ENCODE data around the gene ADGRF1.
"Not testable (repeated sequence)": the region's sequence is repeated elsewhere in the genome, so short reads cannot be mapped to it uniquely, and the experiment has no call there.

The ADGRF1 gene

DNA sequence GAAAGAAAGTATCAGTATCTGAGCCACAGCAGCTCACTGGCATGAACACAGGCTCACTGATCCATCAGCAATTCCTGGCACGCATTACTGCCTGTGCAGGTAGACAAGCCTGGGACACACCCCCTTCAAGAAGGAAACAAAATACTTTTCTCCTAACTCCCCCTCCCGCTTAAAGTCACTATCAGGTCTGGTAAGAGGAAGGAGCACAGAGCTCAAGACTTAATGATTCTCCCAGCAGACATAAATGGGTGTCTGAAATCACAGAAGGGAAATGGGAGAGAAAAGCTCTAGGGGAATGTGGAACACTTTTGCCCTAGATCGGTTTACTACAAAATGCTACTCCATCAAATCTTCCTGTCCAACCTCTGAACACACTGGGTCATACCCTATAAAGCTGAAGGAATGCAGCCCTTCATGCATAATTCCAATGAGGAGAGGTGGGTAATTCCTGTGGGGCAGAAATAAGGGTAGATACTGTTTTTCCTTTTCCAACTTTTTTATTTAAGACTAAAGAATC is at the start of gene ADGRF1:
Gene ADGRF1 (minus strand): TSS at position 58 of the 517 bp plus-strand sequence. CDS start 13,271 bp downstream, outside the sequence.
- DNase-seq: no peak

DNA sequence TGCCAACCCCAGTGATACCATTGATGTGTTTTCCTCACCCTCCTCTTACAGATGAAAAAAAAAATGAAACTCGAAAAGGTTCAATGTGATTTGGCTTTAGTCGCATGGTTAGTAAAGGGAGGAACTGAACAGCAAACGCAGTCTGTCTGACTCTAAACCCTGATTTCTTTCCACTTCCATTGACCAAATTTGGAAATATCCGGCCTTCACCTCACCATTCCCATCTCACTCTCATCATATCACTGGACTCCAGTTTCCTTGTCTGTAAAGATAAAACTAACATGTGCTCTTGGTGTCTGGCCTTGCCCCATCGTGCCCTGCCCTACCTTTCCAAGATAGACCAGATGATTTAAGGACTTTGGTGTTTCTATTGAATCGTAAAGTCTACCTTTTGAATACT is 48.7 kb upstream of the ADGRF1 start:
- no peak for DNase-seq

DNA sequence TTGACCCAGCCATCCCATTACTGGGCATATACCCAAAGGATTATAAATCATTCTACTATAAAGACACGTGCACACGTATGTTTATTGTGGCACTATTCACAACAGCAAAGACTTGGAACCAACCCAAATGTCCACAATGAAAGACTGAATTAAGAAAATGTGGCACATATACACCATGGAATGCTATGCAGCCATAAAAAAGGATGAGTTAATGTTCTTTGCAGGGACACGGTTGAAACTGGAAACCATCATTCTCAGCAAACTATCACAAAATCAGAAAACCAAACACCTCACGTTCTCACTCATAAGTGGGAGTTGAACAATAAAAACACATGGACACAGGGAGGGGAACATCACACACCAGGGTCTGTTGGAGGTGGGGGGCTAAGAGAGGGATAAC is 47.3 kb upstream of the ADGRF1 start:
- DNase-seq: not testable (repeated sequence)

DNA sequence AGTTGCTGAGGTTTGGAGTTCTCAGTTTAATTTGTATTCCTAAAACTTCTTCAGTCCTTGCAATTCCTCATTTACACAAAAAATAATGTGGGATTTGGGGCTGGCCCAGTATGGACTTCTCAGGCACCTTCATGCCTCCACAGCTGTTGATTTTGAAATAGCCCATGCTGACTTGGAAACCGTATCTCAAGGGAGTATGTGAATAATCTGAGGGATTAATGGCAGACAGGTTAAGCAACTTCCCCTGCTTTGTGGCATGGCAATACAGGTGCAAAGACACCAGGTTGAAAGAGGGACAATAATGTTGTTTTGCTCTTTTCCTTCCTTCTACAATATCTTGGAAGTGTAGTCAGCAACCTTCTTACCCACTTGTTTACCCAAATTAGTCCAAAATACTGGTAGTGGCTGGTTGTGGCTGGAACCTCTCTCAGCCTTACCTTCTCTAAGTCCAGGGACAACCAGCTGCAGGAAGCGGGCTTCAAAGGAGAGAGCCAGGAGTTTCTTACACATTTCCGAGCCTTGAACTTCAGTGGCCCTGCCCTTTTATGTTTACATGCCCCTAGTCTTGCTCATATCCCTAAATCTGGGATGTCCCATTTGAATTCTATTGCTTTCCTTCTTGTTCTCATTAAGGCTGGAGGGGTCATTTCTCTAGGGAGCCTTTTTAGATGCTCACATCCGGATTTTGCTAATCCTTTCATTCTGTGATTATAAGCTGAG is 44.1 kb upstream of the ADGRF1 start:
- DNase-seq: no peak

DNA sequence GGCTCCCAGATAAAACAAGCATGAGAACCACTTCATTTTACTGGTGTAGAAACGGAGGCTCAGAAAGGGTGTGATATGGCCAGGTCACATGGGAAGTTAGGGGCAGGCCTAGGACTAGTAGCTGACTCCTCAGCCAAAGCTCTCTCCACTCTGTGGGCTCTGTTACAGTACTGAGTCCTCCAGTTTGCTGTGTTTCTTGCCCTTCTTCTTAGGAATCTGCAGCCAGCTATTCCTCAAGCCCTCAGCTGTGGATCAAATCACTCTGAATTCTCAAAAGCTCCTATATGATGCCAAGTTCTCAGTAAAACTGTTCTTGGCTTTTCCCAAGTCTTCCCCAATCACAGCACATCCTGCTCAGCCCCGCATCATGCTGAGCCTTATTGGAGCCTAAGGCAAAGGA is 42.5 kb upstream of the ADGRF1 start:
- DNase-seq: no peak

DNA sequence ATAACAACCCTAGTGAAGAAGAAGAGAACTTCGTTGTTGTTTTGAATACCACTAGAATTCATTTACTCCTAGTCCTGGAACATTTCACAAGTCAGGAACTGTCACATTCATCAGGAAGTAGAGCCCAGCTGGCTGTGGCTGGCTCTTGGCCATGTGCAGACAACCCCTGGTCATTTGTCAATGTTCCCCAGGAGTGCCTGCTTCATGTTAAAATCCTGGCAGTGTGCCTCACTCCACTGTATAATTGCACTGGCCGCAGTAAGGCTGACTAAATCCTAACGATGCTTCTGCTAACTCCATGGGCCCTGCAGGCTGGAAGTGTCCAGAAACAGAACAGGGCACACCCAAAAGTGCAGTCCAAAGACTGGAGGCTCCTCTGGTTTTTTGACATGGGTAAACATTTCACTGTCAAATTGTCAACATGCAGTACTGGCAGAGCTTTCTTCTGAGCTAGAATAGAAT is 41.5 kb upstream of the ADGRF1 start:
- DNase-seq: no peak

DNA sequence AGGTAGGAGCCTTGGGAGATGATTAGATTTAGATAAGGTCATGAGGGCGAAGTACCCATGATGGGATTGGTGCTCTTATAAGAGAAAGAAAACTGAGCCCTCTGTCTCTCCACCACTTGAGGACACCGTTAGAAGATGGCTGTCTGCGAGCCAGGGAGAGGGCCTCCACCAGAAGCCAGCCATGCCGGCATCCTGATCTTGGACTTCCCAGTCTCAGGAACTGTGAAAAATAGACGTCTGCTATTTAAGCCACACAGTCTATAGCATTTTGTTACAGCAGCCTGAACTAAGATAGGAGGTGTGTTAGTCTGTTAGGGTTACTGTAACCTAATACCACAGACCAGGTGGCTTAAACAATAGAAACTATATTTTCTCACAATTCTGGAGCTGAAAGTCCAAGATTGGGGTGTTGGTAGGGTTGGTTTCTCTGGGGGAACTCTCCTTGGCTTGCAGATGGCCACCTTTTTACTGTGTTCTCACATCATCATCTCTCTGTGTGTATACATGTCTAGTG is 38.0 kb upstream of the ADGRF1 start:
- no peak for DNase-seq

DNA sequence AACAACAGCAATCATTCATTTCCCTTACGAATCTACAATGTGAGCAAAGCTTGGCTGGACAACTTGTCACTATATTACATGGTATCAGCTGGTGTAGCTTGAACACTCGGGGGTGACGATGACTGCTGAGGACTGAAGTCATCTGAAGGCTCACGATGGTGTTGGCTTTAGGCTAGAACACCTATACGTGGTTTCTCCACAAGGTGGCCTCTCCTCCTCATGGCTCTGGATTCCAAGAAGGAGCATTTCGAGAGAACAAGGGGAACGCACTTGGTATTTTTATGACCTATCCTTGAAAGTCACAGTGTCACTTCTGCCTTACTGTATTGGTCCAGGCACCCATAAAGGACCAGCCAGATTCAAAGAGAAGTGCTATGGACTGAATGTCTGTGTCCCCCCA is 37.5 kb upstream of the ADGRF1 start:
- no peak for DNase-seq

DNA sequence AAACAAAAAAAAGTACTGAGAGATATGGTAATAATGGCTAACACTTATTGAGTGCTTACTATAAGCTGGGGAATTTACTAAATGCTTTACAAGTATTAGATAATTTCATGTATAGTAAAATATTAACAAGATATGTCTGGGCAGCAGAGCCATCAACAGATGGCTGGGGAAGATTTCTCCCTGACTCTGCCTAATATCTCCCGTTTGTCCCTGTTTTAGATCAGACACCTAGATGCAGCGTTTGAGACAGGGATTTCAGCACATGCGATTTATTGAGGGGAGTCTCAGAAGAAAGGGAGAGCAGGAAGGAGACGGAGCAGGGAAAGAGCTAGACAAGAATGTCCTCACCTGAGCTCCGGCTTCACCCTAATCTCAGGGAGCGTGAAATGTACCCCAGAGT is 36.9 kb upstream of the ADGRF1 start:
- no peak for DNase-seq

DNA sequence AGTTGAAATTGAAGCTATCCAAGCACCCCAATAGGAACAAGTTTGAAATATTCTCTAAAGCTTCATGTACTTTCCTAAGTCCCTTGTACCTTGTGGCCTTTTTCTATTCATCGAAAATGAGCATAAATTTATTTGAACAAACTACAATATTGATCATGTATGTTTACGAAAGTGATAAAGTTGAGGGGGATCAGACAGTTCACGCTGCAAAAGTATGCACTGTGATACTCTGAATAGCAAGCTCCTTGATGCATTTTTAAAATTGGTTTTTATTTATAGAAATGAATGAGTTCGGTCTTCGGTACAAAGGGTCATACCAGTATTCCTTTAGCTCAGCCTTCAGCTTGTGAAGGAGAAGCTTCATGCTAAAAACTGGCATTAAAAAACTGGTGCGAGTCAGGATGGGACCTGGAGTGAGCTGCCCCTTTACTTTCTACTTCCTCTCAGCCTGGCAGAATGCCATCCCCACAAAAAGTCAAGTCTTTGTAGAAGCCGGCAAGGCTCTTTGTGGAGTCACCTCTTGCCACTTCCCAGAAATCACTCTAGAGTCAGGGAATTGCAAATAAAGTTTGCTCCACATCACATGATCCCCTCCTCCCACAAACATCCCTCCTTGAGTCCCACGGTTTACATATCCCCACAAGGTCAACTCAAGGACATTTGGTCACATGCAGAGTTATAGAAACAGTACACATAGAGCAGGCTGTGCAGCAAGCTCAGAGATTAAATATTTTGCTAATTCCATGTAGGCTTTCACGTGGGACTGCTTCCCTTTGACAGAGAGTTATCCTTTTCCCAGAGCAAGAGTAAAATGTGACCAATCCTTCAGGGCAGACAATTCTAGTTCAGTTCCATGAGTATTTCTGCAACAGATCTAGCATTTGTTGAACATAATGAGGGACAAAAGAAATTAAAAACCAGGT is 34.6 kb upstream of the ADGRF1 start:
- DNase-seq: no peak

DNA sequence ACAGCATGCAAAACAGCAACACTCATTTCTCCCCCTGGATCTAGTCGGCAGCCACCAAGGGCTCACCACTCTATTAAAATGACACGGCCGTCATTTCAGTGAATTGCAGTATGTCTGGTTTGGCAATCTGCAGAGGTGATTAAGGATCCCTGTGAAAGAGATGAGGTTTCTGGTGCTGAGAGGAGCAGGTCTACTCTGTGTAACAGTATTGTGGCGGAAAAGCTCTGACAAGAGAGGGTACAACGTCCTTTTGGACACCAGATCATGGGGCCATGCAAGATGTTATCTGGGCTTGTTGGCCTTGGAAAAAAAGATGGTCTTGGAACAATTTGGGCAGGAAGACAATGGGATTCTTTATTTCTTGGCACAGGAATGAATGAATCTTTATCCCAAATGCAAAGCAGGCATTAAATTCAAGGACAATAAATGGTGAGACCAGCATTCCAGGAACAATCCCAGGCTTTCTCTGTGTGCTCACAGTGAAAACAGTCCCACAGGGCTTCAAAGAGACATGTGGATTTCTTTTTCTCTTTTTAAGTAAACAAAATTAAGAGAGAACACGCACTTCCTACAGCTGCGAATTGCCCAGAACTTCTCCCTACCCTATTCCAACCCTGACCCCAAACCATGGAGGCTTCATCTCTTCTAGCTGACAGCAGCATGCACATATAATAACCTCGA is 33.7 kb upstream of the ADGRF1 start:
- no peak for DNase-seq

DNA sequence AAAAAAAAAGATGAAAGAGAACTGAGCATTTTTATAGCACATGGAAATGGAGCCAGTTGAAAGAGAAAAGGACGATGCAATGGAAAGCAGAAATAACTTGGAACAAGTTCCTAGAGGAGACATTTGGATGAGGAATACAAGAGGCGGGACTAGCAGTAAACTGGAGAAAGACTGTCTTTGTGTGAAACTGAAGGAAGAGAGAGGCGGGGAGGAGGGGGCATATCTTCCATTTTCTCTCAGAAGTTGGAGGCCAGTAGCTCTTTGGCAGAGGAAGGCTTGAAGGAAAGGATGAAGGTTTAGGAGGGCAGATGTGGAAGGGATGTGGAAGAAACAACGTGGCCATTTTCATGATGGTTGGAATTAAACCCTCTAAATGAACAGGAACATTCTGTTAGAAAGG is 33.0 kb upstream of the ADGRF1 start:
- DNase-seq: no peak

DNA sequence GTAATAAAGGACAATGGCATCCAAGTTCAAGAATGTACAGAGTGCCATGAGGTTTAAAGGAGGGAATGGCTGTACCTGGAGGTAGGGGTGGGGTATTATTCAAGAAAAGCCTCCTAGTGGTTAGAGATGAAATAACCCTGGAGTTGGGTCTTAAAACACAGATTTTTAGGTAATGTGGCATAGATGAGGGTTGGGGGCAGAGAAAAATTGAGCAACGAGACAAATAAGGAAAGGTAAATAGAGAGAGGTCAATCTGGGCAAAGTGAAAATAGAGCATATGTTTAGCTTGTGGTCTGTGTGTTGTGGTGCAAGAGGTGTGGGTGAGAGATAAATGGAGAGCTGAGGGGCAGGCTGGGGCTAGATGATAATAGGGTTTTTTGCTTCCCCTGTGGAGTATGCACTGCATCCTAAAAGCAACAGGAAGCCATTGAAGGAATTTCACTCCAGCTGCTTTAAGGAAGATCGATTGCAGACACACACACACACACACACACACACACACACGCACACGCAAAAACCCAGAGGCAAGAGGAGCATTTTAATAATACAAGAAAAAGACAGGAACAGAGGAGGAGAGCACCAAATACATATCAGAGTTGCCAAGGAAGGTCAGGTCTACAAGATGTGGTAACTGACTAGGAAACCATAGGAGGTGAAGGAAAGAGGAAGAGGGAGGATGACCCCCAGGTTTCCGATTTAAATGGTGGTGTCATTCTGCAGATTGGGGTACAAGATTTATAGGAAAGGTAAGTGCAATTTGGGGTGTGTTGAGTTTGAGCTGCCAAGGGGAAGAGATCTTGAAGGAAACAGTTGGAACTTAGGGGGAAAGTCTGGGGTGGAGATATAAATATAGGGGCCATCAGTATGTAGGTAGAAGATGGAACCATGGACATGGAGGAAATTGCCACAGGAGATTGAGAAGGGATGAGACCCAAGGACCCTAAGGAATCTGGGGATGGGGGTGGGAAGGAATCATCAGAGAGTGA is 31.3 kb upstream of the ADGRF1 start:
- no peak for DNase-seq

DNA sequence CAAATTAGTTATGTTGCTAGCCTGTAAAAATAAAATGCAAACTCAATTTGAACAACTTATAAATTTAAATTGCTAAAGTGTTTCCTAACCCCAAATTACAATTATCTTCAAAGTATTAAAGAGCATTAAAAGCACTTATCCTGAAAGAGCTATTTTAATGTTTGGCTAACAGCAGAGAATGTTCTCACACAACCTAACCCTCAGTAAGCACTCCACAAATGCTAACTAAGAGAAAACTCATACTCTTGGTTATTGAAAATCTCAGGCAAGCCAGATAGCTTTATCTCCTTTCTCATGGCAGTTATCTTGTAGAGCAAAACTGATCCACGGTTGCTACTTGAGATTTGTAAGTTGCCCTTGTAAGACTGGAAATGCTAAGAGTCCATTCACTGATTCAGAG is 30.5 kb upstream of the ADGRF1 start:
- DNase-seq: no peak

DNA sequence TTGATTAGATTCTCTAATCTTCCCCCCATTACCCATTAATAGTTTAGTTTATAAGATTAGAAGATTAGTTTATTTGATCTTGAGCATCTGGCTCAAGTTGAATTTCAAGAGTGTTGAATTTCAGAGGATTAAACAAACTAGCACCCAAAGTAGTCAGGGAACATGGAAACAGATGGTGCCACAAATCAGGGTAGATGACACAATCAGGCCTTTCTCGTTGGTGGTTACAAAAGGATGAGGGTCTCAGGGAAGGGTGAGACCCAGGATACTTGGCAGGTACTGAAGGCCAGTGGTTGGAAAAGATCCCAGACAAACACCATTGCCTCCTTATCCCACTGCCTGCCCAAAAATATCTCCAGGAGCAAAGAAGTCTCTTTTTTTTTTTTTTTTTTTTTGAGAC is 29.5 kb upstream of the ADGRF1 start:
- no peak for DNase-seq

DNA sequence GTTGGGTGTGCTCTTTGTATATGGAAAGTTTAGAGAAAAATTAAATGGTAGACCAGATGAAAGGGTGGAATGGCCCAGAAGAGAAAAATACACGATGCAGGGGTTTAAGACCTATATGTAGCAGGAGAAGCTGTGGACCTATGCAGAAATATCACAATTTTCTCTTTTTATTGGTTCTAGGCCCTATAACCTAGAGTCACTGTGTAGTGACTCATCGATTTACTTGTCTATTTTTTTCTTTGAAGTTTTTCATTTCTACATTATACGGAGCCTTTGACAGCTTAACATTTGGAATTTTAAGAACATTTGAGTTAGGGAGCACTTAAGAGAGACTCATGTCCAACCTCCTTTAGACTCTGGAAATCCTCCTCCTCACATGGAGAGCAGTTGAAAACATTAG is 28.3 kb upstream of the ADGRF1 start:
- DNase-seq: no peak

DNA sequence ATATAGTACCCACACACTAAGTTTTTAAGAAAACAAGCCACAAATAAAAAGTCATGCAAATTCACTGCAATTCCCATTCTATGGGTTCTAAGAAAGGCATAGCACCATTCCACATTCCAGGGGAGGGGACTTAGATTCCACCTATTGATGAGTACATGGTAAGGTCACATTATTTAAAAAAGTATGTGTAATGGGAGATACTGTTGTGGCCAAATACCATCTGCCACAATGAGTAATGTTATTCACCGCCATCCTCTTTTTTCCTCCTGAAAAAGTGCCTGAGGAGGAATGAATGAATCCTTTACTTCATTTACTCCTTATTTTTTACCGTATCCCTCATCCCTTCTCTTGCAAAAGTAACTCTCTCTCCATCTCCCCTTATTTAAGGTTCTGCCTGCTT is 27.0 kb upstream of the ADGRF1 start:
- no peak for DNase-seq

DNA sequence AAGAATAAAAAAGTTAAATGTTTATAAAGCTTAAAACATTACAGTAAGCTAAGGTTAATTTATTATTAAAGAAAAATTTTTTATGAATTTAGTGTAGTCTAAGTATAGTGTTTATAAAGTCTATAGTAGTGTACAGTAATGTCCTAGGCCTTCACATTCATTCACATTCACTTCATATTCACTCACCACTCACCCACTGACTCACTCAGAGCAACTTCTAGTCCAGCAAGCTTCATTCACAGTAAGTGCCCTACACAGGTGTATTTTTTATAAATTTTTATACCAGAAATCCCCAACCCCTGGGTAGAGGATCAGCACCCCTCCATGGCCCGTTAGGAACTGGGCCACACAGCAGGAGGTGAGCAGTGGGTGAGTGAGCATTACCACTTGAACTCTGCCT is 24.3 kb upstream of the ADGRF1 start:
- no peak for DNase-seq

DNA sequence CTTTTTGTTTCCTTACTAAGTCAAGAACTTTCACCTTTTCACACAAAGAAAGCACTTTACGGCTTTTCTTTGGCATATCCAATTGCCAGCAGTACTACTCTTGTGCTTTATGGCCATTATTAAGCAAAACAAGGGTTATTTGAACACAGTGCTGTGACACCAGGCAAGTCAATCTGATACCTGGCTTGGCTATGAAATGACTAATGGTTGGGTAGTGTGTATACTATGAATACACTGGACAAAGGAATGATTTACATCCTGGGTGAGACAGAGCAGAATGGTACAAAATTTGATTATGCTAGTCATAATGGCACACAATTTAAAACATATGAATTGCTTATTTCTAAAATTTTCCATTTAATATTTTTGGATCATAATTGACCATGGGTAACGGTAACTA is 22.1 kb upstream of the ADGRF1 start:
- DNase-seq: no peak

DNA sequence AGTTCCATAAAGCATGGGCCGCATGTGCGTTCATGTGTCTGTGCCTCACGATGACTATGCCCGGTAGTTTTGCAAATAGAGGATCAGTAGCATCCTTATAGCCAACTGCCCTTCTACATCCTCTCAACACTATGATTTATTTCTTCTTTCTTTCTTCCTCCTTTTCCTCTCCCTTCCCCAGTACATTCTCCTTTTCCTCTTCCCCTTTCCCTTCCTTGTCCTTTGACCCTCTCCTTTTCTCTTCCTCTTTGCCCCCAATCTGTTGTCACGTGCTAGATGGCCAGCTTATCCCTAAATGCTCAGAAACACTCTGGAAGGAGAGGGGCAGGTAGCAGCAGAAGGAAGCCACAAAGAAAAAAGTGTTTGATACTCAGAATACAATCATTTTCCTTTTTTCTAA is 20.2 kb upstream of the ADGRF1 start:
- no peak for DNase-seq

Measured in T1000 (cell line).